Neuronal stem cell (in vitro differentiated cells): ENCODE data around the gene SPTLC3.

Source experiments
- DNase-seq: peaks from one replicate; pipeline ENCODE4 v3.0.0-alpha.2; 2013; ENCODE audit warnings: low spot score
- H2AFZ ChIP-seq: one replicate; pipeline ENCODE4 v1.6.1; 2013; ENCODE audit warnings: mild to moderate bottlenecking, low read length, inconsistent platforms
- H2AK5ac ChIP-seq: 2 replicates; pipeline ENCODE4 v1.6.1; 2013; ENCODE audit warnings: low read depth, mild to moderate bottlenecking, inconsistent platforms, low read length, moderate library complexity, mixed read lengths
- H2BK120ac ChIP-seq: 2 replicates; pipeline ENCODE4 v1.6.1; 2013; ENCODE audit warnings: low read depth, mild to moderate bottlenecking, inconsistent platforms, low read length, moderate library complexity, mixed read lengths
- H2BK12ac ChIP-seq: one replicate; pipeline ENCODE4 v1.6.1; 2013; ENCODE audit warnings: low read length, inconsistent platforms
- H2BK15ac ChIP-seq: 2 replicates; pipeline ENCODE4 v1.6.1; 2013; ENCODE audit warnings: mild to moderate bottlenecking, low read length, inconsistent platforms, mixed read lengths
- H2BK5ac ChIP-seq: one replicate; pipeline ENCODE4 v1.6.1; 2013; ENCODE audit warnings: inconsistent platforms, mild to moderate bottlenecking, low read length, moderate library complexity
- H3K14ac ChIP-seq: one replicate; pipeline ENCODE4 v1.6.1; 2013; ENCODE audit warnings: low read length, inconsistent platforms
- H3K18ac ChIP-seq: 2 replicates; pipeline ENCODE4 v1.6.1; 2013; ENCODE audit warnings: low read length, inconsistent platforms
- H3K23ac ChIP-seq: 2 replicates; pipeline ENCODE4 v1.6.1; 2013; ENCODE audit warnings: low read depth, mild to moderate bottlenecking, mixed read lengths, low read length, inconsistent platforms; ENCODE audit not compliant: poor library complexity
- H3K27ac ChIP-seq: replicated peaks from 3 replicates; pipeline ENCODE4 v1.5.1; 2013; ENCODE audit warnings: low read length, inconsistent platforms
- H3K27me3 ChIP-seq, 3 experiments: 2 replicates each; pipeline ENCODE4 v1.6.1; 2013; ENCODE audit warnings: low read length in 3 of 3, mild to moderate bottlenecking in 2 of 3, inconsistent platforms in 1 of 3, low read depth in 1 of 3, mixed read lengths in 1 of 3, moderate library complexity in 1 of 3; ENCODE audit not compliant: control insufficient read depth in 3 of 3, insufficient read depth in 3 of 3
- H3K36me3 ChIP-seq, 2 donors: replicated peaks in 1 of 2; 2 replicates each; pipeline ENCODE4 v1.6.1; 2013; ENCODE audit warnings: low read length in 2 of 2; ENCODE audit not compliant: control insufficient read depth in 2 of 2, insufficient read depth in 2 of 2
- H3K4ac ChIP-seq: 2 replicates; pipeline ENCODE4 v1.6.1; 2013; ENCODE audit warnings: inconsistent platforms, mild to moderate bottlenecking, low read length, moderate library complexity
- H3K4me1 ChIP-seq, 2 donors: 1 replicate in 1 of 2; 2 replicates in 1 of 2; pipeline ENCODE4 v1.6.1; 2013; ENCODE audit warnings: low read length in 2 of 2, low read depth in 1 of 2; ENCODE audit not compliant: control insufficient read depth in 2 of 2, insufficient read depth in 1 of 2
- H3K4me2 ChIP-seq: one replicate; pipeline ENCODE4 v1.6.1; 2013; ENCODE audit warnings: mild to moderate bottlenecking, low read length, inconsistent platforms; ENCODE audit not compliant: insufficient read depth, poor library complexity, severe bottlenecking
- H3K4me3 ChIP-seq, 2 donors: 2 replicates each; pipeline ENCODE4 v1.5.1; 2013; ENCODE audit warnings: low read length in 2 of 2, mild to moderate bottlenecking in 2 of 2, inconsistent platforms in 1 of 2, moderate library complexity in 1 of 2
- H3K79me1 ChIP-seq: one replicate; pipeline ENCODE4 v1.6.1; 2013; ENCODE audit warnings: low read depth, mild to moderate bottlenecking, inconsistent platforms, low read length, moderate library complexity
- H3K9ac ChIP-seq: one replicate; pipeline ENCODE4 v1.6.1; 2013; ENCODE audit warnings: mild to moderate bottlenecking, low read depth, low read length, inconsistent platforms; ENCODE audit not compliant: poor library complexity
- H3K9me3 ChIP-seq, 2 donors: replicated peaks in 1 of 2; 2 replicates each; pipeline versions ENCODE3 to v1.6.1; 2013; ENCODE audit warnings: low read length in 2 of 2, mild to moderate bottlenecking in 2 of 2, inconsistent platforms in 1 of 2, low read depth in 1 of 2, mixed read lengths in 1 of 2, moderate library complexity in 1 of 2; ENCODE audit not compliant: control insufficient read depth in 2 of 2, insufficient read depth in 1 of 2
- H4K8ac ChIP-seq: one replicate; pipeline ENCODE4 v1.6.1; 2013; ENCODE audit warnings: low read depth, mild to moderate bottlenecking, inconsistent platforms, low read length, moderate library complexity
- H4K91ac ChIP-seq: one replicate; pipeline ENCODE4 v1.6.1; 2013; ENCODE audit warnings: low read length, low read depth, mild to moderate bottlenecking, inconsistent platforms; ENCODE audit not compliant: poor library complexity
- WGBS, 2 donors: extraction: QIAGEN DNeasy Blood & Tissue Kit; methylation state at CpG; one replicate each; pipeline ENCODE4 v1.1.7; 2013; ENCODE audit warnings: missing lambda C conversion rate in 2 of 2, mixed read lengths in 1 of 2; ENCODE audit not compliant: insufficient read length in 2 of 2, insufficient replicate concordance in 1 of 2; ENCODE audit errors: extremely low coverage in 2 of 2; 5-methylcytosine and 5-hydroxymethylcytosine counted together

Gene SPTLC3

DNA sequence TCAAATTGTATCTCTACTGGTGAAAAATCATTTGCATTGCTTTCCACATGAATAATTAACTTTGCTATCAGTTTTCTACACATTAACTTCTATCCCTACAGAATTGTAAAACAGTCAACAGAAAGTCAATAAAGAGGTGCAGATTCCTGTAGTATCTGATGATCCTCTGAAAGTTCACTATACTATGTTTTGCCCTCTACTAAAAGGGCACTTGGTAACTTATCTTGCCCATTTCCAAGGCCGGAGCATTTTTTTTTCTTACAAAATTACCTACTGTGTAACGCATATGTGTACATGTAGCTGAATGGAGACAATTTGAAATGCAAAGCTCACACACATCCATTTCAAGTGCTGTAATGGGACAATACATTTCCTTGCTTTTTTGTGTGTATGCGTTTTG lies 9.6 kb upstream of the SPTLC3 start:
- Histone ChIP-seq H3K4me3 (no peak overlapping the region), H2AK5ac (no peak overlapping the region), H3K27me3 (no peaks in the 10 kb centered on the region), H3K79me1 (no peaks in the 10 kb centered on the region), H2BK12ac (no peak overlapping the region), H3K9me3 (no peaks in the 10 kb centered on the region), H3K9ac (no peak overlapping the region), H2AFZ (no peak overlapping the region), H3K4me2 (no peak overlapping the region), H3K4ac (no peak overlapping the region), H3K18ac (no peak overlapping the region), H3K27ac (no peak overlapping the region), H4K8ac (no peak overlapping the region), H3K14ac (no peak overlapping the region), H2BK5ac (no peak overlapping the region), H3K23ac (no peak overlapping the region), H2BK15ac (no peak overlapping the region), H4K91ac (no peak overlapping the region), H3K36me3 (no peaks in the 10 kb centered on the region), H3K4me1 (no peaks in the 10 kb centered on the region), H2BK120ac (no peak overlapping the region)
- DNase-seq, result no peak
- WGBS, 2 donors, result 100% methylated on average over 1 of the region's 3 CpGs; no CpG with 5 or more reads in 1 of the 2 donors

DNA sequence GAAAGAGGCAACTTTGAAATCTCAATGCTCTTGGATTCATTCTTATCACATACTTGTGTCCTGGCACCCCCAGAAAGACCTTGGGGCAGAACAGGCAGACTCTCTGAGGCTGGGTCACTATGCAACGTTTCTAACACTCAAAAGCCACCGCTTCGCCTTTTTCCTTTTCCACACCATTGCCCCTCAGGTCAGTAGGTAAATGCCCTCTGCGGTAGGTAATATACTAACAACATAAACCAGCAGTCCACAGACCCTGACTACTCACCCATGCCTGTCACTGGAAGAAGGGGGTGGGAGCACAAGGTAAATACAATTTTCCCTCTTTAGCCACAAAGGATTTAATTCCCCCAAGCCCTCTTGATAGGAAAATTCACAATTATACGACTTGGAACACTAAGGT lies 6.5 kb upstream of the SPTLC3 start:
- no peaks in the 10 kb centered on the region for H3K4me1 ChIP-seq
- H3K9me3 ChIP-seq, result no peaks in the 10 kb centered on the region
- no peak overlapping the region for H2AK5ac ChIP-seq
- no peaks in the 10 kb centered on the region for H3K79me1 ChIP-seq
- no CpG with 5 or more reads among the region's 5 CpGs for WGBS, 2 donors
- H3K23ac ChIP-seq, result no peak overlapping the region
- no peak overlapping the region for H2BK12ac ChIP-seq
- no peak overlapping the region for H2BK15ac ChIP-seq
- no peak overlapping the region for H2BK5ac ChIP-seq
- H3K14ac ChIP-seq, result no peak overlapping the region
- DNase-seq, result no peak
- no peak overlapping the region for H3K4ac ChIP-seq
- no peaks in the 10 kb centered on the region for H3K27me3 ChIP-seq
- H3K18ac ChIP-seq, result no peak overlapping the region
- no peak overlapping the region for H3K9ac ChIP-seq
- no peaks in the 10 kb centered on the region for H3K36me3 ChIP-seq
- H4K8ac ChIP-seq, result no peak overlapping the region
- no peak overlapping the region for H4K91ac ChIP-seq
- no peak overlapping the region for H3K4me3 ChIP-seq
- H3K27ac ChIP-seq, result no peak overlapping the region
- no peak overlapping the region for H3K4me2 ChIP-seq
- no peak overlapping the region for H2BK120ac ChIP-seq
- no peak overlapping the region for H2AFZ ChIP-seq

DNA sequence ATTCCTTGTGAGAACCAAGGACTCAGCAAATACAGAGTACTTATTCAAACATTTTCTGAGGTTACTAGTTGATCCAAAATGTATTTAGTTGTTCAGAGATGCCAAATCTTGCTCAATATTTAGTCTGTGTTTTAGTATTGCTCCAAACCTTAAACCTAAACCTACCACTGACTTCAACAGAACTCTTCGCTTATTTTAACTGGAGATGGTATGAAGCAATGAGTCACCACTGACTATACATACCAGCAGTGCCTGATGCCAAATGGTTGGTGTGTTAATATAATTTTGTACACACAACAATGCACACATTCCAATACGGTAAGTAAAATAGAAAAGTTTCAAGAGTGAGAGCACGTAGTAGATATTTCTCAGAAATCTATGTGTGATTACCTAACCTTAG lies 1.9 kb upstream of the SPTLC3 start:
- no peak overlapping the region for H2AK5ac ChIP-seq
- no CpG with 5 or more reads among the region's 3 CpGs for WGBS, 2 donors
- H2BK15ac ChIP-seq, result no peak overlapping the region
- DNase-seq, result no peak
- no peak overlapping the region for H3K4me3 ChIP-seq
- no peaks in the 10 kb centered on the region for H3K9me3 ChIP-seq
- no peak overlapping the region for H3K27ac ChIP-seq
- no peak overlapping the region for H4K91ac ChIP-seq
- no peak overlapping the region for H2AFZ ChIP-seq
- peaks cover 5 to 20% of the 10 kb centered on the region in 2 donors for H3K4me1 ChIP-seq
- no peaks in the 10 kb centered on the region for H3K27me3 ChIP-seq
- no peak overlapping the region for H3K9ac ChIP-seq
- H3K14ac ChIP-seq, result no peak overlapping the region
- no peak overlapping the region for H4K8ac ChIP-seq
- H3K23ac ChIP-seq, result no peak overlapping the region
- H3K4ac ChIP-seq, result no peak overlapping the region
- H3K18ac ChIP-seq, result no peak overlapping the region
- H2BK5ac ChIP-seq, result no peak overlapping the region
- no peak overlapping the region for H2BK120ac ChIP-seq
- H3K4me2 ChIP-seq, result no peak overlapping the region
- no peak overlapping the region for H2BK12ac ChIP-seq
- H3K36me3 ChIP-seq, result no peaks in the 10 kb centered on the region
- no peaks in the 10 kb centered on the region for H3K79me1 ChIP-seq

DNA sequence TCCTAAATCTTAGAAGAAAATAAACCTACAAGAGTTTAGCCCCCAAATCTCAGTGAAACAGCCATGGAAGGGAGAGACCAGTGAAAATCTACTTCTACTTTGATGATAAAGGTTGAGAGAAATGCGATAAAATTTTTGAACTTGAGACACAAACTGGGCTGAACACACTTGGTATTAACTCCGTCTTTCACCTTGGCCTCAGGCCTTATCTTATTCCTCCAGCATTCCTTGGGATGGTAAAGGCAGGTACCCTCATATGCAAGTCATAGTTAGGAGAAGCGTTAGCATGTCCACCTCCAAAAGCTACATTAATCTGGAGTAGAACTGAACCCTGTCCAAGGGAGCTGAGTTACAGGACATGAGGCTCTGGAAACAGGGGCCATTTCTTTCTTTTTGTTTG lies 1.2 kb upstream of the SPTLC3 start:
- no peaks in the 10 kb centered on the region for H3K27me3 ChIP-seq
- H3K18ac ChIP-seq, result no peak overlapping the region
- H2BK15ac ChIP-seq, result no peak overlapping the region
- H2BK12ac ChIP-seq, result no peak overlapping the region
- H2AK5ac ChIP-seq, result no peak overlapping the region
- no peak overlapping the region for H4K91ac ChIP-seq
- no peak overlapping the region for H2BK5ac ChIP-seq
- no peak for DNase-seq
- no peak overlapping the region for H3K23ac ChIP-seq
- WGBS, 2 donors, result no CpG with 5 or more reads among the region's 3 CpGs
- peaks cover 6 to 27% of the 10 kb centered on the region in 2 donors for H3K4me1 ChIP-seq
- H3K4ac ChIP-seq, result no peak overlapping the region
- H3K27ac ChIP-seq, result no peak overlapping the region
- H4K8ac ChIP-seq, result no peak overlapping the region
- no peak overlapping the region for H3K9ac ChIP-seq
- H2BK120ac ChIP-seq, result no peak overlapping the region
- H3K4me3 ChIP-seq, result no peak overlapping the region
- no peak overlapping the region for H3K14ac ChIP-seq
- peak overlapping the region; percentile 18 for H2AFZ ChIP-seq
- H3K79me1 ChIP-seq, result no peaks in the 10 kb centered on the region
- H3K9me3 ChIP-seq, result no peaks in the 10 kb centered on the region
- no peak overlapping the region for H3K4me2 ChIP-seq
- no peaks in the 10 kb centered on the region for H3K36me3 ChIP-seq
